ENCODE data around the gene KRTAP4-8.
"Not testable (repeated sequence)": the region's sequence is repeated elsewhere in the genome, so short reads cannot be mapped to it uniquely, and the experiment has no call there.

Gene KRTAP4-8

GRCh38 chr17:41108728-41109386 is 10.9 kb upstream of the KRTAP4-8 start:
- not testable (repeated sequence) for DNase-seq (ENCODE audit: low read depth)

DNA sequence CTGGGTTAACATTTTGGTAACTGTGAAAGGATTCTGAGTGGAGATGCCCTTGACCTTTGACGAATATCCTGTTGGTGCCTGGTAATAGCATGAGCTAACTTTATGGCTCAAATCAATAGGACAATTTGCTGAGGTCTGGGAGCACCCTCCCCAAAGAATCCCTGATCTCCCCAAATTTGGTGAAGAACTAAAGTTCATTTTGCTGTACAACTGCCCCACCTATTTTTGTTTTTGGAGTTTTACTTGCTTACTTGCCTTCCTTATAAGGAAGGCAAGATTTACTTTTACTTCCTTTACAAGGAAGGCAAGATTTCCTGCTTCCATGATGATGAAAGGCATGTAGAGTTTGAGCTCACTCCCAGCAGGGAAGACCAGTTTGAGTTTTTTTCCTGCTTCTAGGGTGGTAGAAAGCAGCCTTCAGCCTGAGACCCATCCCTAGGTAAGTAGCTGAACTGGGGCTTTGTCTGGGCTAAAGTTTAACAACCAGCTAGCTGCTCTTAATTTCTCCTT is 10.1 kb upstream of the KRTAP4-8 start:
- DNase-seq (ENCODE audit: low read depth) = no peak

DNA sequence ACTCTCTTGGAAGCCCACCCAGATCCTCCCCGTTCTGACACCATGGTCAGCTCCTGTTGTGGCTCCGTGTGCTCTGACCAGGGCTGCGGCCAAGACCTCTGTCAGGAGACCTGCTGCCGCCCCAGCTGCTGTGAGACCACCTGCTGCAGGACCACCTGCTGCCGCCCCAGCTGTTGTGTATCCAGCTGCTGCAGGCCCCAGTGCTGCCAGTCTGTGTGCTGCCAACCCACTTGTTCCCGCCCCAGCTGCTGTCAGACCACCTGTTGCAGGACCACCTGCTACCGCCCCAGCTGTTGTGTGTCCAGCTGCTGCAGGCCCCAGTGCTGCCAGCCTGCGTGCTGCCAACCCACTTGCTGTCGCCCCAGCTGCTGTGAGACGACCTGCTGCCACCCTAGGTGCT is 7.4 kb upstream of the KRTAP4-8 start, which contains the start of gene KRTAP4-9:
Gene KRTAP4-9, plus strand, starts transcription at position 43 of the 400 bp plus-strand sequence. Its CDS starts 0 bp downstream, at position 43.
- DNase-seq (ENCODE audit: low read depth) = not testable (repeated sequence)

GRCh38 chr17:41104386-41105038 is 6.6 kb upstream of the KRTAP4-8 start:
- DNase-seq (ENCODE audit: low read depth) = not testable (repeated sequence)

- DNase-seq (ENCODE audit: low read depth) = no peak
Observed at GRCh38 chr17:41103896-41104295, 6.0 kb upstream of the KRTAP4-8 start.

- no peak for DNase-seq (ENCODE audit: low read depth)
Observed at GRCh38 chr17:41101586-41102259, 3.8 kb upstream of the KRTAP4-8 start, which contains the start of gene KRTAP4-16. Gene KRTAP4-16, minus strand, starts transcription at chr17:41102209. Its CDS starts 0 bp downstream, at chr17:41102209.

DNA sequence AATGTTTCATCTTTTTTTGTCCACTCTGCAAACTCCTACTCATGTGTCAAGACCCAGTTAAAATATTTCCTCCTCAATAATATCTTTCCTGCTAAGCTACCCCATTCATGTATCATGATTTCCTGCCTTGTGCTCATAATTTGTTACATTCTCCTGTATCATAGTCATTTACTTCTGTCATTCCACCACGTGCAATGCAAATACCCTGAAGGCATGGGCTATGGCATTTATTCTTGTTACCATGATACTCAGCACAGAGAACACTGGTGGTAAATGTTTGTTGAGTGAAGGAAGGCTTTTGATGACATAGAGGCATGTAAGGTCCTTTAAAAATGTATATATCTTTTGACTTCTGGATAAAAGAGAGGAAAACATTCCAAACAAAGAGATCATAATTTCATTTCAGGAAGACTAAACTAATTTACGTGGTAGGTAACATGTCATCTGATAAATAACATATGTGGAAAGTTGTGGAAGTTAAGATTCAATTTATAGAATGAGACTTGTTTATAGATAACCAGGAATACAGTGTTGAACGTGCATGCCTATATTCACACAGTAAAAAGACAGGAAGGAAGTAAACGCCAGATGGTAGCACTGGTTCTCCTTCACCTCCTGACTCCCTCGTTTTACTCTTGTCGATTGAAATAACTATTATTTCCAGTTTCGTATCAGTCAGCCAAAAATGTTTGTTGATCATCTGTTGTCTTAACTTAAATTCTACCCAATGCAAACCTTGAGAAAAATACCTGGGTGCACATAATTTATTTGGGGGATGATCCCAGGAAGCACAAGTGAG is 1.9 kb upstream of the KRTAP4-8 start:
- DNase-seq (ENCODE audit: low read depth) = peak; percentile 35

DNA sequence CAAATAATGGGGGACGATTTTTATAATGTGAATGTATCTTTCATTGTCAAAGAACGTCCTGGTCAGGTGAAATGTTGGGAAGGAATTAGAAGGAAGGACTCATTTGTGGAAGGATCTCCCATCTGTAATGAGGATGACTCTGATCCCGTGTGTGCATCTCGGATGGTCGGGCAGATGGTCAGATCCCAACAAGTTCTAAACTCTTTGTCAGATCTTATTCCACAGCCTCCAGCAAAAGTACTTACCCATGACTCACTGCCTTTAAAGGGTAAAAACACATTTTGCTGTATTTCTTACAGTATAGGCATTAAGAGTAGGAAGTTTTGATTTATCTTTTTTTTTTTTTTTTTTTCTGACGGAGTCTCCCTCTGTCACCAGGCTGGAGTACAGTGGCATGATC is 539 bp upstream of the KRTAP4-8 start:
- DNase-seq (ENCODE audit: low read depth) = peak; percentile 18

DNA sequence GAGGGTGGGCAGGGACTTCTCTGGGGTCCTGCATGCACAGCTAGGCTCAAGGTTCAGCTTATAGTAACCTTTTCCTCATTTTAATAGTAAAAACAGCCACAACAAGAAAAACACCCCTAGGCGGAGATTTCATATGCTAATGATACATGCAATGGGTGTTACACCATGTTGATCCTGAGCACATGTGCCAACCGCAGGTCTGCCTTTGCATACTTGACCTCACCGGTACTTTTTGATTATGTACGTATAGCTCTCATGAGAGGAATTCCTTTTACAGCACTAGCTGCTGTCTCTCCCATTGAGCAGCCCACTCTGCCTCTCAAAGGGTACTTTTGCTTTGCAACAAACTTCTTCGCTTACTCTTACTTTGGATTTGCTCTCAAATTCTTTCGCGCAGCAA is 1.9 kb downstream of the KRTAP4-8 start:
- no peak for DNase-seq (ENCODE audit: low read depth)

- DNase-seq (ENCODE audit: low read depth) = not testable (repeated sequence)
Observed at GRCh38 chr17:41088760-41089352, 9.1 kb downstream of the KRTAP4-8 start.

- DNase-seq (ENCODE audit: low read depth) = not testable (repeated sequence)
Observed at GRCh38 chr17:41084100-41084856, 13.7 kb downstream of the KRTAP4-8 start, which contains the start of gene KRTAP4-7. Gene KRTAP4-7, plus strand, starts transcription at chr17:41084150. Its CDS starts 57 bp downstream, at chr17:41084207.

DNA sequence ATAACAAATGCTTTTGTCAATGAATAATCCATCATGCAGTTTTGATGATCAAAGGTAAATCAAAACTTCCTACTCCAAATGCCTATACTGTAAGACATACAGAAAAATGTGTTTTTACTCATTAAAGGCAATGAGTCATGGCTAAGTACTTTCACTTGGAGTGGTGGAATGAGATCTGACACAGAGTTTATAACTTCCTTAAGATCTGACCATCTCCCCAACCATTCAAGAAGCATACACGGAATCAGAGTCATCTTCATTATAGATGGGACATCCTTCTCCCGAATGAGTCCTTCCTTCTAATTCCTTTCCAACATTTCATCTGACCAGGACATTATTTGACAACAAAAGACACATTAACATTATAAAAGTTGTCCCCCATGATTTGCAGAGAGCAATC is 14.5 kb downstream of the KRTAP4-8 start:
- DNase-seq (ENCODE audit: low read depth) = not testable (repeated sequence)

GRCh38 chr17:41082626-41083025 is 15.3 kb downstream of the KRTAP4-8 start:
- no peak for DNase-seq (ENCODE audit: low read depth)

- DNase-seq (ENCODE audit: low read depth) = no peak
Observed at GRCh38 chr17:41076788-41077187, 21.2 kb downstream of the KRTAP4-8 start.

DNA sequence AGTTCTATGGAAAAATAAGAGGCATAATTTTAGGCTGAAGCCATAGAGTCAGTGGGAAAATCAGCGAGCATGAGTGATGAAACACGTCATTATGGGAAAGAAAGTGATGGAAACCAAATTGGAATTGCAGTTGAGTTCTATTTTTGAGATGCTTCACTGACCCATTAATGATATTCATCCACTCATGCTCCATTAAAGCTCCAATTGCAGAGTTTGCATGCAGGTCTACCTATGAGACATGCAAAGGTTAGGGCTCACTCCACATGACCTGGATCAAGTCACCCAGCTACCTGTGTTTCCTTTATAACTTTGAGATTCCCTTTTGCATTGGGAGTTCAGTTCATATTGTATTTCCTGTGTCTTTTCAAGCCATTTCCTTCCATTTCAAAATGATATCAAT is 24.3 kb downstream of the KRTAP4-8 start:
- no peak for DNase-seq (ENCODE audit: low read depth)

DNA sequence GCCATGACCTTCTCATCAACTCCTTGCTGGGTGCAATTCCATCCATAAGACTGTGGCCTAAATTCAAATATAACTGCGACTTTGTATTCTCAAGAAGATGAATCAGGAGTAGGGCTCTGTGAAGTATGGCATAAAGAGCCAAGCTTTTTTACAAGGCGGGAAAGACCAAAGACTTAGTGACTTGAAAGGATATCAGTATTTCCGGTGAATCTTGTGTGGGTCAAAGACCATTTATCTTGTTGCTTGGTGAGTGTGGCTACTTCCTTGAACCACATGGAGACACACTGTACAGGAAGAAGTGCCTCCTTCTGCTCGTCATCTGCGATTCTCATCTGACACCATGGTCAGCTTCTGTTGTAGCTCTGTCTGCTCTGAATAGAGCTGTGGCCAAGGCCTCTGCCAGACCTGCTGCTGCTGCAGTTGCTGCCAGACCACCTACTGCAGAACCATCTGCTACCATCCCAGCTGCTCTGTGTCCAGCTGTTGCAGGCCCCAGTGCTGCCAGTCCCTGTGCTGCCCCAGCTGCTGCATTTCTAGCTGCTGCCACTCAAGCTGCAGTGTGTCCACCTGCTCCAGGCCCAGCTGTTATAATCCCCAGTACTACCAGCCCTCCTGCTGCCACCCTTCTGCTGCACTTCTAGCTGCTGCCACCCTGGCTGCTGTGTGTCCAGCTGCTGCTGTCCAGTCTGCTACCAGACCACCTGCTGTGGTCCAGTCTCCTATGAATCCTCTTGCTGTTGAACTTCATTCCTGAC is 26.2 kb downstream of the KRTAP4-8 start:
- no peak for DNase-seq (ENCODE audit: low read depth)

- no peak for DNase-seq (ENCODE audit: low read depth)
Observed at GRCh38 chr17:41069031-41069430, 28.9 kb downstream of the KRTAP4-8 start.

- DNase-seq (ENCODE audit: low read depth) = no peak
Observed at GRCh38 chr17:41067281-41067680, 30.7 kb downstream of the KRTAP4-8 start.

DNA sequence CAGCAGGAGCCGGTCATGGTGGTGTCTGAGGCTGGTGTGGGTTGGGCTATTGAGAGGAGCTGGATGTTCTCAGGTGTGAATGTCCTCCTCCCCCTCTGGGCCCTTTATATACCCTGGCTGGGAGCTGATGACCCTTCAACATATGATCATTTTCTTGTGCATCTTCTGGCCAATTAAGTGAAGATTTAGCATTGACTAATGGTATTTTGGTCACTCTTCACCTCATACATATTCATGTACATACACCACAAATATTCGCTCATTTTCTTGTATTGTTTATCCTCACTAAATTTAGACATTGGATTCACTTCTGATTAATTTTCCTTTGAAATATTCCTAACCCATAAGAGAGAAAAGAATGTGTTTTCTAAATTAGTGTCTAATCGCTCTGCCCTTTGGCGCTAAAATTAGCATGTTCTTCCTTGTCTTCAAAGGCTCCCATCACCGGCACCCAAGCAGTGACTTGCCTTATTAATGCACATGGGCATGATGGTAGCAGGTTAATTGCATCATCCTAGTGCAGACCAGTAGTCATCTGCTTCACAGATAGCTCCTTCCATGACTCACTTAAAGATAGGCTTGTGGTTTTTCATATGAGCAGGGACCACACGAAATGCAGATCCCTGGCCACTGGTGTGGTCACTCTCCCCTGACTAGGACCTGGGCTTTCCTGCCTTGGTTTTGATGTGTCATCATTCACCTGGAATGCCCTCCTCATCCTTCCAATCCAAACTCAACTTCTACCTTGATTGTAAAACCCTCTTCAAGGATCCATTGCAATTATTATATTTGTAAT is 31.9 kb downstream of the KRTAP4-8 start, which contains the start of gene KRTAP2-4:
Gene KRTAP2-4, minus strand, starts transcription at position 51 of the 796 bp plus-strand sequence. Its CDS starts 34 bp downstream, at position 17.
- DNase-seq (ENCODE audit: low read depth) = peak; percentile 79
